Spleen (tissue), 11 donors: ENCODE measurements around the gene MAD2L1BP. TPM values are rescaled to one million over a fixed set of nuclear protein-coding genes. Genes with fewer than 3 reads are reported as not detected.

Experiments
- DNase-seq: peaks from one replicate; pipeline ENCODE4 v3.0.0-alpha.2; 2020
- H3K27ac ChIP-seq, 8 donors: fragments of 200-600 bp; sonication (generic) in 7 of 8; 1 replicate in 4 of 8; 2 replicates in 4 of 8; pipeline versions ENCODE4 v1.5.0 to v1.8.0; 2016 to 2021; ENCODE audit warnings: inconsistent platforms in 4 of 8, mild to moderate bottlenecking in 4 of 8, moderate library complexity in 1 of 8
- H3K27me3 ChIP-seq, 7 donors: fragments of 200-600 bp; sonication (generic) in 6 of 7; replicated peaks in 1 of 7; 1 replicate in 4 of 7; 2 replicates in 3 of 7; pipeline versions ENCODE4 v1.5.0 to v1.8.0; 2016 to 2021; ENCODE audit warnings: inconsistent platforms in 3 of 7, mild to moderate bottlenecking in 1 of 7
- H3K36me3 ChIP-seq, 6 donors: fragments of 200-600 bp; sonication (generic) in 5 of 6; 1 replicate in 4 of 6; 2 replicates in 2 of 6; pipeline versions ENCODE4 v1.5.0 to v1.8.0; 2016 to 2021; ENCODE audit warnings: inconsistent platforms in 2 of 6
- H3K4me1 ChIP-seq, 6 donors: fragments of 200-600 bp; sonication (generic) in 5 of 6; 1 replicate in 3 of 6; 2 replicates in 3 of 6; pipeline versions ENCODE4 v1.5.0 to v1.8.0; 2016 to 2021; ENCODE audit warnings: inconsistent platforms in 3 of 6
- H3K4me3 ChIP-seq, 8 donors: fragments of 200-600 bp; sonication (generic) in 7 of 8; 1 replicate in 4 of 8; 2 replicates in 4 of 8; pipeline versions ENCODE4 v1.5.0 to v1.8.0; 2016 to 2021; ENCODE audit warnings: inconsistent platforms in 4 of 8, mild to moderate bottlenecking in 4 of 8, moderate library complexity in 2 of 8
- H3K9me3 ChIP-seq, 8 donors: fragments of 200-600 bp; sonication (generic) in 7 of 8; 1 replicate in 4 of 8; 2 replicates in 4 of 8; pipeline versions ENCODE4 v1.5.0 to v1.8.0; 2016 to 2021; ENCODE audit warnings: inconsistent platforms in 4 of 8
- CTCF ChIP-seq, 11 experiments: fragments of 200-600 bp in 7 of 11; fragments of 450-650 bp in 4 of 11; sonication (generic) in 4 of 11; IDR thresholded peaks in 8 of 11; conservative IDR thresholded peaks in 3 of 11; 1 replicate in 7 of 11; 2 replicates in 4 of 11; pipeline versions ENCODE4 v1.4.0 to v1.8.0; 2016 to 2021; ENCODE audit warnings: antibody characterized with exemption in 11 of 11, inconsistent platforms in 4 of 11, mild to moderate bottlenecking in 1 of 11
- POLR2A ChIP-seq, 3 donors: fragments of 450-650 bp; IDR thresholded peaks; one replicate each; pipeline ENCODE4 v1.5.1; 2017; ENCODE audit warnings: antibody characterized with exemption in 3 of 3, mild to moderate bottlenecking in 1 of 3
- POLR2AphosphoS5 ChIP-seq, 3 donors: sonication (generic); formaldehyde crosslinking; IDR thresholded peaks; one replicate each; pipeline ENCODE4 v1.5.1; 2017; ENCODE audit warnings: antibody characterized with exemption in 3 of 3
- WGBS, 5 donors: extraction: QIAGEN DNeasy Blood & Tissue Kit in 3 of 5; methylation state at CpG; one replicate each; pipeline versions ENCODE4 v1.1.5 to v1.1.7; 2013 to 2018; 5-methylcytosine and 5-hydroxymethylcytosine counted together
- intact Hi-C: fragments of 100-400 bp; cut with DNase I; formaldehyde crosslinking; loops from one replicate; pipeline ENCODE4 v1.15.0; 2023; ENCODE audit warnings: low total_unique reads
- polyA plus RNA-seq, 3 donors: library from polyadenylated mRNA; stranded (reverse); fragments of 200-250 nt; gene quantifications; one replicate each; pipeline ENCODE4 v1.2.1, GENCODE V29; 2013
- total RNA-seq, 7 donors: library from RNA; depleted of rRNA in 3 of 7; stranded (reverse); fragments of >200 nt in 3 of 7; fragmentation: NEBNext Ultra II Directional in 4 of 7; extraction: Animal tissue kit (Norgen Biotek cat#: 25700) in 4 of 7; gene quantifications; one replicate each; pipeline versions ENCODE4 v1.1.0 to v1.2.1, GENCODE V29; 2016 to 2021
- donor health status: healthy with polysubstance abuse.
- donor health status: DM: no; HTN: no; CAD: no; lungs with moderate emphysema.
- donor health status: DM: no; HTN: no; CAD: no.
- donor health status: Bipolar disorder and iron deficiency.
- donor health status: healthy.
- donor health status: DM: no; HTN: no; CAD: no.
- donor health status: DM: yes; HTN: yes; CAD: no.

Gene MAD2L1BP
- total and polyA plus RNA-seq, 10 donors, result 18.9 to 33.4 (median 21.7) TPM

DNA sequence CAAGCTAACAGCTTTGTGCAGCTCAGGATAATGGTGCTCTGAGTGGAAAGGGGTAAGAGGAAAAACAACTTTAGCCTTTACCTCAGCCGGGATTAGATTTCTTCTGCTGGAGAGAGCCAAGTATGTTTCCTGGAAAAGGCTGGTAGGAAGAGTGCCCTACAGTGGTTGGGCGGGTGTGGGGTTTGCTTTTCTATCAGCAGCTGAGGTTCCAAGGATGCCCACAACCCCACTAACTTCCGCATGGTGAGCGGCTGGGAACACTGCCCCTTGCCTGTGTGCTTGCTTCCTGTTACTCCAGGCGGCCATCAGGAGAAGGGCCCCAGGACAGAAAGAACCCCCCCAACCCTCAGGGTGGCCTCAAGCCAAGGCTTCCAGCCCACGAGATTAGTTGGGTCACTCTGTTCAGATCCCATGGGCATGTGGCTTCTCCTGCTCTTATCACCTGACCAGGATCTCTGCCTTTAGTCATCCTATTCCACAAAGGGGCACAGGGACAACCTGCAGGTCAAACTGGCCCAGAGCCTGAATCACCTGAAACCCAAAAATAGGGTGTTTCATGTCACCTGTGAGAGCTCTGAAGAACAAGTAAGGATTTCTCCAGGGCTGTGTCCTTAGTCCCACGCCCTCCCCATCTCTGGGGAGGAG is 41.4 kb downstream of the MAD2L1BP start:
- TF ChIP-seq POLR2A (IDR thresholded peaks at IDR 0.05) (no peak), CTCF (IDR thresholded peaks at IDR 0.05 in 8 of 11, conservative IDR thresholded peaks at IDR 0.05 in 3 of 11) (no peak), POLR2AphosphoS5 (IDR thresholded peaks at IDR 0.05) (no peak)
- H3K36me3 ChIP-seq, result peaks cover 5 to 100% (median 90%) of the 10 kb centered on the region in 6 donors
- H3K4me1 ChIP-seq, result peaks cover 0 to 38% (median 11%) of the 10 kb centered on the region in 6 donors
- no peaks in the 10 kb centered on the region for H3K9me3 ChIP-seq
- no peak for DNase-seq
- 86 to 91% (median 89%) methylated on average over 7 of the region's 7 CpGs for WGBS, 5 donors
- H3K27ac ChIP-seq, result peak overlapping the region in 1 of 8 donors; percentile 14
- intact Hi-C loops, result no loop called here
- H3K4me3 ChIP-seq, result no peak overlapping the region
- H3K27me3 ChIP-seq, result no peaks in the 10 kb centered on the region

DNA sequence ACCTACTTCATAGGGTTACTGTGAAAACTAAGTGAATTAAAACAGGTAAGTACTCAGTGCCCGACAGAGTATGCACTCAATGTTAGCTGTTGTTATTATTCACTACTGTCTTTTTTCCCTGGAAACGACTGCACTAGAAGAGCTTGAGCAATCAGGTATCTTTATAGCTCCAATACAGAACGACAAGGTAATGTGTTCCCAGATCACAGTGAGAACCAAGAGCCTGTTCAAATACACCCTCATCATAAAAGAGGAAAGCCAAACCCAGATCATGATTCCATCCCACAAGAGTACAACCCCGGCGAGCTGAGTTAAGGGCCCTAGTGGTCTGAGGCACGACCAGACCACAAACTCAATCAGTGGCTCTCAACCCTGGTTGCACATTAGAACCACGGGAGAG is 42.1 kb downstream of the MAD2L1BP start:
- H3K9me3 ChIP-seq, result no peaks in the 10 kb centered on the region
- no peaks in the 10 kb centered on the region for H3K27me3 ChIP-seq
- TF ChIP-seq POLR2A (IDR thresholded peaks at IDR 0.05) (no peak), POLR2AphosphoS5 (IDR thresholded peaks at IDR 0.05) (no peak), CTCF (IDR thresholded peaks at IDR 0.05 in 8 of 11, conservative IDR thresholded peaks at IDR 0.05 in 3 of 11) (no peak)
- intact Hi-C loops, result no loop called here
- no peak overlapping the region for H3K4me3 ChIP-seq
- no peak overlapping the region for H3K27ac ChIP-seq
- H3K36me3 ChIP-seq, result peaks cover 5 to 100% (median 87%) of the 10 kb centered on the region in 6 donors
- DNase-seq, result no peak
- WGBS, 5 donors, result 80 to 91% (median 90%) methylated on average over 4 to 7 of the region's 7 CpGs
- peaks cover 0 to 38% (median 13%) of the 10 kb centered on the region in 6 donors for H3K4me1 ChIP-seq

GRCh38 chr6:43678341-43678740 is 42.7 kb downstream of the MAD2L1BP start:
- Histone ChIP-seq H3K4me3 (no peak overlapping the region), H3K36me3 (peaks cover 5 to 100% (median 81%) of the 10 kb centered on the region in 6 donors), H3K27ac (no peak overlapping the region), H3K9me3 (no peaks in the 10 kb centered on the region), H3K4me1 (peaks cover 0 to 39% (median 15%) of the 10 kb centered on the region in 6 donors), H3K27me3 (no peaks in the 10 kb centered on the region)
- TF ChIP-seq POLR2A (IDR thresholded peaks at IDR 0.05), result no peak
- TF ChIP-seq POLR2AphosphoS5 (IDR thresholded peaks at IDR 0.05), result no peak
- TF ChIP-seq CTCF (IDR thresholded peaks at IDR 0.05 in 8 of 11, conservative IDR thresholded peaks at IDR 0.05 in 3 of 11), result no peak
- intact Hi-C loops, result no loop called here
- WGBS, 5 donors, result 88 to 98% (median 95%) methylated on average over 7 of the region's 7 CpGs
- DNase-seq, result no peak

GRCh38 chr6:43679057-43679456 is 43.4 kb downstream of the MAD2L1BP start:
- Histone ChIP-seq H3K27ac (no peak overlapping the region), H3K4me1 (peaks cover 6 to 39% (median 21%) of the 10 kb centered on the region in 6 donors), H3K4me3 (no peak overlapping the region), H3K27me3 (no peaks in the 10 kb centered on the region), H3K36me3 (peaks cover 5 to 94% (median 74%) of the 10 kb centered on the region in 6 donors), H3K9me3 (no peaks in the 10 kb centered on the region)
- DNase-seq, result no peak
- 88 to 94% (median 92%) methylated on average over 6 of the region's 6 CpGs for WGBS, 5 donors
- TF ChIP-seq CTCF (IDR thresholded peaks at IDR 0.05 in 8 of 11, conservative IDR thresholded peaks at IDR 0.05 in 3 of 11), result no peak
- no peak for TF ChIP-seq POLR2A (IDR thresholded peaks at IDR 0.05)
- no peak for TF ChIP-seq POLR2AphosphoS5 (IDR thresholded peaks at IDR 0.05)
- intact Hi-C loops, result no loop called here
